Adrenal gland (tissue), 12 donors: ENCODE data around the gene FHIT. TPM values are rescaled to one million over a fixed set of nuclear protein-coding genes. Genes with fewer than 3 reads are reported as not detected.

Experiments
- DNase-seq, 7 donors: peaks; one replicate each; pipeline ENCODE4 v3.0.0-alpha.2; 2019 to 2020
- H3K27ac ChIP-seq, 5 donors: fragments of 200-600 bp; sonication (generic) in 4 of 5; 1 replicate in 3 of 5; 2 replicates in 2 of 5; pipeline versions ENCODE4 v1.5.1 to v1.8.0; 2016 to 2020; ENCODE audit warnings: mild to moderate bottlenecking in 1 of 5
- H3K27me3 ChIP-seq: fragments of 200-600 bp; 2 replicates; pipeline ENCODE4 v1.8.0; 2021
- H3K36me3 ChIP-seq, 2 donors: fragments of 200-600 bp; replicated peaks in 1 of 2; 1 replicate in 1 of 2; 2 replicates in 1 of 2; pipeline versions ENCODE4 v1.5.1 to v1.8.0; 2018 to 2022
- H3K4me1 ChIP-seq, 2 donors: fragments of 200-600 bp; replicated peaks in 1 of 2; 1 replicate in 1 of 2; 2 replicates in 1 of 2; pipeline versions ENCODE4 v1.5.1 to v1.8.0; 2018 to 2021
- H3K4me3 ChIP-seq, 4 donors: fragments of 200-600 bp; sonication (generic) in 3 of 4; one replicate each; pipeline ENCODE4 v1.5.1; 2016 to 2018
- H3K9me3 ChIP-seq, 3 donors: fragments of 200-600 bp; sonication (generic) in 1 of 3; replicated peaks in 1 of 3; 1 replicate in 2 of 3; 2 replicates in 1 of 3; pipeline versions ENCODE4 v1.5.1 to v1.8.0; 2016 to 2021
- CTCF ChIP-seq, 6 experiments: fragments of 450-650 bp in 4 of 6; fragments of 200-600 bp in 2 of 6; sonication (generic) in 1 of 6; IDR thresholded peaks; 1 replicate in 5 of 6; 2 replicates in 1 of 6; pipeline versions ENCODE4 v1.5.1 to v1.8.0; 2016 to 2021; ENCODE audit warnings: antibody characterized with exemption in 6 of 6, mild to moderate bottlenecking in 2 of 6, moderate library complexity in 1 of 6
- POLR2A ChIP-seq, 2 donors: fragments of 450-650 bp; IDR thresholded peaks; one replicate each; pipeline ENCODE4 v1.6.1; 2017; ENCODE audit warnings: antibody characterized with exemption in 2 of 2, mild to moderate bottlenecking in 2 of 2, moderate library complexity in 1 of 2
- WGBS, 4 donors: extraction: QIAGEN DNeasy Blood & Tissue Kit in 2 of 4; methylation state at CpG; one replicate each; pipeline versions ENCODE4 v1.1.5 to v1.1.7; 2013 to 2017; 5-methylcytosine and 5-hydroxymethylcytosine counted together
- intact Hi-C, 2 donors: fragments of 100-400 bp; cut with DNase I; formaldehyde crosslinking; loops; one replicate each; pipeline versions ENCODE4 v1.14.1 to v1.15.0; 2022 to 2023
- polyA plus RNA-seq, 3 donors: library from polyadenylated mRNA; stranded (reverse); fragments of 200-250 nt in 2 of 3; fragments of 350-450 nt in 1 of 3; fragmentation: Illumina TruSeq in 1 of 3; extraction: RNeasy Lipid Tissue Mini Kit (QIAGEN cat#74804) in 1 of 3; gene quantifications; one replicate each; pipeline ENCODE4 v1.2.3, GENCODE V29; 2013 to 2014
- total RNA-seq, 9 donors: library from RNA; depleted of rRNA in 4 of 9; stranded (reverse); fragments of >200 nt in 4 of 9; fragments of 120-200 nt in 1 of 9; fragmentation: NEBNext Ultra II Directional in 1 of 9; extraction: Animal tissue kit (Norgen Biotek cat#: 25700) in 1 of 9; gene quantifications; one replicate each; pipeline versions ENCODE4 v1.1.0 to v1.2.4, GENCODE V29; 2013 to 2023
- donor health status: healthy with polysubstance abuse.
- donor health status: Bipolar disorder and iron deficiency.
- donor health status: DM: yes; HTN: yes; CAD: no.
- donor health status: DM: no; HTN: no; CAD: no.
- donor health status: DM: no; HTN: no; CAD: no.
- donor health status: DM: yes; HTN: yes; CAD: no.

FHIT gene
- total and polyA plus RNA-seq, 12 donors = 14.1 to 43.9 (median 28.8) TPM

DNA sequence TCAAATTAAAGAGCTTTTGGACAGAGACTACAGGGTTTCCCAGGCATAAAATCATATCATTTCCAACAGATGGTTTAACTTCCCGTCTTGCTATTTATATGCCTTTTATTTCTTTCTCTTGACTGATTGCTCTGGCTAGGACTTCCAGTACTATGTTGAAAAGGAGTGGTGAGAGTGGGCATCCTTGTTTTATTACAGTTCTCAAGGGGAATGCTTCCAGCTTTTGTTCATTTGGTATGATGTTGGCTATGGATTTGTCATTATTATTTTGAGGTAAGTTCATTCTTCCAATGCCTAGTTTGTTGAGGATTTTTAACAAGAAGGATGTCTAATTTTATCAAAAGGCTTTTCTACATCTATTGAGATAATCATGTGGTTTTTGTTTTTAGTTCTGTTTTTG is 1304.9 kb downstream of the FHIT start:
- WGBS, 4 donors = 58 to 76% (median 67%) methylated on average over 1 of the region's 1 CpG
- intact Hi-C loops = no loop called here
- no peak overlapping the region for H3K4me3 ChIP-seq

DNA sequence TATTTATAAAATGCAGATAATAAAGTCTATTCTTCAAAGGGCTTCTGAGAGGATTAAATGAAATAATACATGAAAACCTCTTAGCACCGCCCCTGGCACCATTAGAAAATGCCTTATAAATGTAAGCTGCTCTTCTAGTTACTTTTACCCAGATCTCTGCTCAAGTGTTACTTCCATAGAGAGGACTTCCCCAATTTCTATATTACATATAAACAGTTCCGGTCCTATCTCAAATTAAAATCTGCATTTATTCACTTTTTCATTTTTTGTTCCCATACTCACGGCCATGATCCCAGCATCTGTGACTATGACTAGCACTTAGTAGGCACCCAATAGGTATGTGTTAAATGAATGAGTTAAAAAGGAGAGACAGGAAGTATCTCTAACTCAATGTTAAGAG is 1310.5 kb downstream of the FHIT start:
- Histone ChIP-seq H3K27ac (no peak overlapping the region), H3K27me3 (no peaks in the 10 kb centered on the region), H3K9me3 (no peaks in the 10 kb centered on the region), H3K4me3 (no peak overlapping the region), H3K4me1 (no peaks in the 10 kb centered on the region), H3K36me3 (no peaks in the 10 kb centered on the region)
- no peak for TF ChIP-seq CTCF (IDR thresholded peaks at IDR 0.05)
- TF ChIP-seq POLR2A (IDR thresholded peaks at IDR 0.05) = no peak
- intact Hi-C loops = no loop called here
- WGBS, 4 donors = 82 to 88% (median 87%) methylated on average over 3 of the region's 3 CpGs
- no peak for DNase-seq

More for the DNA sequence above, 1304.9 kb downstream of the FHIT start:
- no peaks in the 10 kb centered on the region for H3K36me3 ChIP-seq
- no peaks in the 10 kb centered on the region for H3K27me3 ChIP-seq
- no peak for DNase-seq
- H3K27ac ChIP-seq = no peak overlapping the region
- no peak for TF ChIP-seq CTCF (IDR thresholded peaks at IDR 0.05)
- no peak for TF ChIP-seq POLR2A (IDR thresholded peaks at IDR 0.05)
- H3K4me1 ChIP-seq = no peaks in the 10 kb centered on the region
- no peaks in the 10 kb centered on the region for H3K9me3 ChIP-seq

- no peak for TF ChIP-seq POLR2A (IDR thresholded peaks at IDR 0.05)
- no peak for TF ChIP-seq CTCF (IDR thresholded peaks at IDR 0.05)
- H3K36me3 ChIP-seq = no peaks in the 10 kb centered on the region
- no peak overlapping the region for H3K4me3 ChIP-seq
- no peak overlapping the region for H3K27ac ChIP-seq
- no peaks in the 10 kb centered on the region for H3K27me3 ChIP-seq
- intact Hi-C loops = no loop called here
- H3K9me3 ChIP-seq = no peaks in the 10 kb centered on the region
- 85 to 95% (median 90%) methylated on average over 3 to 4 of the region's 4 CpGs for WGBS, 4 donors
- DNase-seq = no peak
- H3K4me1 ChIP-seq = no peaks in the 10 kb centered on the region
These were observed 1311.3 kb downstream of the FHIT start for GRCh38 chr3:59939826-59940426.

- 61 to 86% (median 75%) methylated on average over 3 of the region's 3 CpGs for WGBS, 4 donors
- H3K4me3 ChIP-seq = no peak overlapping the region
- no peaks in the 10 kb centered on the region for H3K4me1 ChIP-seq
- no peaks in the 10 kb centered on the region for H3K27me3 ChIP-seq
- no peak for DNase-seq
- H3K36me3 ChIP-seq = no peaks in the 10 kb centered on the region
- no peaks in the 10 kb centered on the region for H3K9me3 ChIP-seq
- TF ChIP-seq POLR2A (IDR thresholded peaks at IDR 0.05) (no peak), CTCF (IDR thresholded peaks at IDR 0.05) (no peak)
- H3K27ac ChIP-seq = no peak overlapping the region
- intact Hi-C loops = no loop called here
These were observed 1312.4 kb downstream of the FHIT start for GRCh38 chr3:59938828-59939227.
